Stimulated activated naive CD4-positive, alpha-beta T cell treated with Interleukin-2 at 50 U/mL for 16 hours (primary cell): ENCODE data around the gene MCC.

Experiments
- DNase-seq: peaks from one replicate; lab custom pipeline; 2025; lab: John Stamatoyannopoulos, UW

Gene MCC

GRCh38 chr5:113361701-113362100 is 126.6 kb downstream of the MCC start:
- no peak for DNase-seq

DNA sequence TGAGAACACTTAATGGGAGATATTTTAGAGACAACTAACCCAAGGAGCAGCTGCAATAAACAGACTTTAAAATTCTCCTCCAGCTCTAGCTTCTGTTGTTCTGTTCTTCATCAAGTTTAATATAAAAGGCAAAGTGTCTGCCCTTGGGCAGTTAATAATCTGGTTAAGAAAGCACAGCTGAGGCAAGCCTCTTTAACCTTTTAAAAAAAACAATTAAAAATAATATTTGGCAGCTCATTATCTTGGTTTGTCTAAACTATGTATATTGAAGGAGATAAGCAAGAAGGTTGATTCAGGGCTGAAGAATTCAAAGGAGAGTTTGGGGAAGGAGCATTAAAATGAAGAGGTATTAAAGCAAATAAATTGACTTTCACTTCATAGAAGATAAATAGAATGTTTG is 128.8 kb downstream of the MCC start:
- DNase-seq: no peak

- no peak for DNase-seq
Observed at GRCh38 chr5:113358696-113359095, 129.6 kb downstream of the MCC start.

- DNase-seq: no peak
Observed at GRCh38 chr5:113357696-113358476, 130.4 kb downstream of the MCC start.

DNA sequence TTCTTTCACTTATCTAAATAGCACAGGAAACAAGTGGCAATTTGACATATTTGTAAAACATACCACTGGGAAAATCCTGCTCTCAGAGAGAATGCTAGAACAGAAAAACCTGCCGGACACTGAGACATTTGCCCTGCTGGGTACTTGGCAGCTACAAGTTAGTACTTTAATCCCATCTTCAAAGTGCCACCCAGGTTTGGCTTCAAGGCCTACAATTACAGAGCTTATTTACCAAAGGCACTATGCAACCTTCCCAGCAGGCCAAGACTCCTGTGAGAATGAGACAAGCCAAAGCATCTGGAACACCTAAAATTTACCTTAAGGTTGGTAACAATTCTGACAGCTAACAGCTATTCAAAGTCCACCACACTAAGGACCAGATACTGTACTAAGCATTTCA is 131.8 kb downstream of the MCC start:
- no peak for DNase-seq

DNA sequence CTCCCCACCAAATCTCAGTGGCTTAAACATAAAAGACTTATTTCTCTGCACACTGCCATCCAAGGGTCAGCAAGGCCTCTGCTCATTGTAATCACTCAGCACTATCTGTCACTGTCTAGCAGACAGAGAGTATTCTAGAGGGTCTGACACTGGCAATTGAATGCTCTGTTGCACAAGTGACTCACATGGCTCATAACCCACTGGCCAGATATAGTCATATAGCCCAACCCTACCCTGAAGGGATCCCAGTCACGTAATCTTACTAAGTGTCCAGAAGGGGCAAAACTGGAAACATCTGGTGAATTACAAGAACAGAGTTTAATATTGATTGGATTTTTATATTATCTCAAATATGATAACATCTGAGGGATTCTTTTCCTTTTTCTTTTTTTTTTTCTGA is 134.2 kb downstream of the MCC start:
- DNase-seq: no peak

- no peak for DNase-seq
Observed at GRCh38 chr5:113347572-113347971, 140.7 kb downstream of the MCC start.

DNA sequence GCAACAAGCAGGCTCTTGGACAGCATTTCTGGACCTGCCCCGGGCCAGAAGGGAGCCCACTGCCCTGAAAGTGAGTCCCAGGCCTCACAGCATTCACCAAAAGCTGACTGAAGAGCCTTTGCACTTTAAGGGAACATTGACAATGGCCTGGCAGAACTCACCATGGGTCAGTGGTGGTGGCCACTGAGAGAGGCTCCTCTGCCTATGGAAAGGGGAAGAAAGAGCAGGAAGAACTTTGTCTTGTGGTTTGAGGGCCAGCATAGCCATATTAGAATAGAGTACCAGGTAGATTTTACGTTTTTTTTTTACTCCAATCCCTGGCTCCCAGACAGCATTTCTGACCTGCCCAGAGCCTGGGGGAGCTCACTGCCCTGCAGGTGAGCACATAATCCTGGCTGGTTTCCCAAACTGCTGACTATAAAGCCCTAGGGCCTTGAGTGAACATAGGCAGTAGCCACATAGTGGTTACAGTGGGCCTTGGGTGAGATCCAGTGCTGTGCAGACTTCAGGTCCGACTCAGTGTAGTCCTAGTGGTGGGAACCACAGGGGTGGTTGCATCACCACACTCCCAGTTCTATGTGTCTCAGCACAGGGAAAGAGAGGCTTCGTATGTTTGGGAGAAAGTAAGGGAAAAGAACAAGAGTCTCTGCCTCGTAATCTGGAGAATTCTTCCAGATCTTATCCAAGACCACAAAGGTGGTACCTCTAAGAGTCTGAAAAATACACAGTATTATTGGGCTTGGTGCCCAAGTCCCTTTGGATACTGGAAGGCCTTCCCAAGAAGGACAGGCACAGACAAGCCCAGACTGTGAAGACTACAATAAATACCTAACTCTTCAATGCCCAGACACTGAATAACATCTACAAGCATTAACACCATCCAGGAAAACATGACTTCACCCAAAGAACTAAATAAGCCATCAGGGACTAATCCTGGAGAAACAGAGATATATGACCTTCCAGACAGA is 143.0 kb downstream of the MCC start:
- DNase-seq: no peak

GRCh38 chr5:113343343-113343742 is 144.9 kb downstream of the MCC start:
- no peak for DNase-seq

DNA sequence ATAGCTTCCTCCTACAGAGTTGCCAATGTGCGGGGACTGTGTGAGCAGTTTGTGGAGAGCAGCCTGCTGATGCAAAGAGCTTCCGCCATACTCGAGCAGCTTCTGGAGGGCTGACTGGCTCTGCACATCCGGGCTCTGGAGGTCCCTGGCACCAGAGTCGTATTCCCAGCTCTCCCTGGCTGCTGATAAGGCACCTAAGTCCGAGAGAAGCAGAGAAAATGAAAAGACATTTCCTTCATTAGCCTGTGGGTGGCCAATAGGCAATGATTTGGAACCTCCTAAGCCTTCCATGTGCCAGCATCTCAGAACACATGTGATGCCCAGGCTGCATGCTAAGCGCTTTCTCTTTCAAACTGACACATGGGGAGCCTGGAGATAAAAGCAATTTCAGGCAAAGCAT is 147.7 kb downstream of the MCC start:
- no peak for DNase-seq

GRCh38 chr5:113338628-113339027 is 149.6 kb downstream of the MCC start:
- no peak for DNase-seq

DNA sequence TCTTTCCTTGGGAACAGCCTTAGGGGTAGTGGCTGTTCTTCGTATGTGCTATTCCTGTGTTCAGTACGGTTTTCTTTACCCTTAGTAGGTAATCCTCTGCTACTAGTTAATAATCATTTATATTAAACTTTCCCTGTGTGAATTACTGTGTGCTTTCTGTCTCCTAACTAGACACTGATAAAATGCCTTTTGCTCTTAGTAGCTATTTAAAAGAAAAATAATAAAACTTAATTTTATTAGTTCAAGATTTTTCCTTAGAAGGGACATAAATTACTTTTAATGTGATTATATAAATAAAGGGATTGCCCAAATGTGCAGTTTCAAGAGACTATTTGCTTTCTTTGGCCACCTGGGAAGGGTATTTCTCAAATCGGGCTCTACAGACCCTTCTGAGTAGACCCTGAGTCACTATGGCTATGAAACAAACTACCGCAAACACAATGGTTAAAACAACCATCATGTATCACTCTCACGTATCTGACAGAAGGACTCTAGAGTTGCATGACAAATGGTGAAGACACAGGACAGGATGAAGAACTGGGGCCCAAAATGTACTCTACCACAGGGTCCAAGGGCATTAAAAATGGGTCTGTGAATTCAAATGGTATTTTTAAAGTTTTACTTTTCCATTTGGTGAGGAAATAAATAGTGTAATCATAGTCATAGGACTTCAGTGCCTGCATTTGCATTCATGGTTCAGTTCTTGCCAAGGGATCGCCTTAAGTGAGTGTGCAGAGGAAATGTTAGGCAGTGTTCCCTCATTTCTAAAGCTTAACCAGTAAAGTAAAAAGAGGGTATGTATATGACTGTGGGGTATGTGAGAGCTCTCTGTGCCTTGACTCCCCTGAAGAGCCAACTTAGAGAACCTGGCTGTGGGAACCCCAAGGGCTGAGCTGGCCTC is 150.5 kb downstream of the MCC start:
- no peak for DNase-seq

DNA sequence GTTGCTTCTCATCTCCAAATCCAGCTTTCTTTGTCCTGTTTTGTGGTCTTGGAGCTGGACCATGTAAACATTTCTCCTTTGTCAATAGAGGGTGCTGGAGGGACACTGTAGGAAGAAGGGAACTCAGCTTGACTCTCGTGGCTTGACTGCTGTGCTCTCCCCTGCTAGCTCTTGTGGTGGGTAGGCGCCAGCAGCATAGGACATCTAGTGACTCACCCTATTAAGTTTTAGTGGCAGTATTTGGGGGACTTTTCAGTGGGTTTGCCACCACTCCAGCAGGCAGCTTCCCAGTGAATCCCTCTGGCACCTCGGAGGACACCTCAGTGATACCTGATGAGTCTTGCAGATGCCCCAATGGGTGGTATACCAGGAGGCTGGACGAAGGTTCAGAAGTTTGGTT is 151.3 kb downstream of the MCC start:
- no peak for DNase-seq

DNA sequence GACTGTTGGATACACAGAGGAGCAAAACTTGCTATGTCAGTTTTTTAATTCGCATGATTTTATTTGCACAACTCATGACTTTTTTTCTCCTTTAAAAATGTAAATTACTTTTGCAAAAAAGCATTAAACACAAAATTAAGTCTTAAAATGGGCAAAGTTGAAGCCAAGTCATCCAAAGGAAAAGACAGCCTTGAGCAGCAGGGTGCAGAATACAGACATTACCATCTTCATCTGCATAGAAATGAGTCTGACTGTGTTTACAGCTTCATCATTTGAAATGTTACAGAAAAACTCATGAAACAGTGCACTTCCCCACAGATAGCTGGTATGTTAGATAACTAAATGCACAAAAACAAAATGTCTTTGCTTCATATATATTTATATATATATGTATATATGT is 154.8 kb downstream of the MCC start:
- DNase-seq: no peak

DNA sequence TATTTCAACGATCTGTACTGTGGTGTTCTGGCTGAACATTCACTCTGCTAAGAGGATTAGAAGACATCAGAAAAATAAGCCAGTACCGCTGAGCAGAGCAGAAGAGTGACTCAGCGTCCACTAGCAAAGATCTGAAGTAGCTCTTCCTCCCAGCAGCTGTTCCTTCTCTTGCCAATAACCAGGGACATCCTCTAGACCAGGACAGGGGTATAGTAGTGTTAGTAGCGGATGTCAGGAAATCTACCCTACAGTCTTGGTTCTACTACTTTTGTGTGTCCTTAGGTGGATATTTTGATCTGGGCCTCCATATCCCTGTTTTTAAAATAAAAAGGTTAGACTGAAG is 157.1 kb downstream of the MCC start:
- DNase-seq: no peak

- no peak for DNase-seq
Observed at GRCh38 chr5:113330533-113331208, 157.6 kb downstream of the MCC start.

DNA sequence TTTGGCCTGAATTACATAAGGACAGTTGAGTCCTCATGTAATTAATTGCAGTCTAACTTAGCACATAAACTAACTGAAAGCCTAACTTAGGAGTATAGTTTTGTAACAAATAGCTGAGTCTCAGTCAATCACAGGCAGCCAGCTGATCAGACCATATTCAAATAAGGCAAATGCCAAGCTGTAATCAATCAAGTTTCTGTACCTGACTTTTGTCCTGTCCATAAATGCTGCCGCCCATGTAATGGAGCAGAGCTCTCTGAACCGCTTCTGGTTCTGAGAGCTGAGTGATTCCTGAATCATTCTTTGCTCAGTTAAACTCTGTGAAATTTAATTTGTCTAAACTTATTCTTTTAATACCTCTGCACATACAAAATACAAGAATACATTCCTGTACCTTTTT is 158.3 kb downstream of the MCC start:
- DNase-seq: no peak

GRCh38 chr5:113325054-113325453 is 163.2 kb downstream of the MCC start:
- no peak for DNase-seq

DNA sequence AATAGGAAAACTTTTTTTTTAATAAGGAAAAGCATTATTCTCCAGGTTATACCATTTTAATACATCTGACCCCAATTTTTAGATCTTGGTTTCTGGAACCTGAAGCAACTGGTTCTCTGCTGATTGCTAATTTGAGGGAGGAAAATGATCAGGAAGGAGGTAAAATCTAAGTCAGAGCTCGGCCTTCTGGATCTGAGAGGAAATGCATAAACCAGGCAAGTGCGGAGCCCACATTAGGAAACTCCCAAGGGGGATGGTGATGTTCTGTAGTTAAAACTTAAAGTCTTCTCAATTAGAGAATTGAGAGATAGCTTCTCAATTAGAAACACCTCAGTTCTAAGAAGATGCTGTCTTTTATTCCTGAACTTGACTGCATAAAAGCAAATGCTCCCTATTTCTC is 167.0 kb downstream of the MCC start:
- no peak for DNase-seq

DNA sequence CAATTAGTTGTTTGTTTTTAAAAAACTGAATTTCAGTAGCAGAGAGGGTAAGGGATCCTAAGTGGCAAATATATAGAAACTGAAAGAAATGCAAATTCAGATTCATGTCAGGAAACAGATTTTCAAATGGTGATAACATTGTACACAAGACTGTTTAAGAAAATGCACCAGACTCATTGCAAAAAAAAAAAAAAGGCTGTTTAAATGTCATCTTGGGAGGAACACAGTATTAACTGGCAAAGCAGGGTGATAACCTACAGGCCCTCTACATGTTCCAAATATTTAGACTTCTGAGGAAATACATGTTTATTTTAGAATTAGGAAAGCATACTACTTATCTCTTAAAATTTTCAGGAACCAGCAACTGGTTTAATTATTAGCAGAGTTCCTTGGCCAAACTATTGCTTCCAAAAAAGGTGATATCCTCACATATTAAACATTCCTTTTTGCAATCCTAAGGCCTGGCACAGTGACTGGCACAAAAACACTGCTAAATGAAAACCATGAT is 167.9 kb downstream of the MCC start:
- DNase-seq: no peak

GRCh38 chr5:113319256-113320053 is 168.8 kb downstream of the MCC start:
- no peak for DNase-seq
